HG02840 (cell line): ENCODE data around the gene CDON.
"Not testable (repeated sequence)": the region's sequence is repeated elsewhere in the genome, so short reads cannot be mapped to it uniquely, and the experiment has no call there.

Experiments used
- ATAC-seq: cut with Tn5 transposase; IDR thresholded peaks from one replicate; pipeline ENCODE4 v1.9.1; 2021; ENCODE audit warnings: mild to moderate bottlenecking, moderate library complexity, moderate number of reproducible peaks; ENCODE audit not compliant: unreplicated experiment, low FRiP score

The CDON gene

DNA sequence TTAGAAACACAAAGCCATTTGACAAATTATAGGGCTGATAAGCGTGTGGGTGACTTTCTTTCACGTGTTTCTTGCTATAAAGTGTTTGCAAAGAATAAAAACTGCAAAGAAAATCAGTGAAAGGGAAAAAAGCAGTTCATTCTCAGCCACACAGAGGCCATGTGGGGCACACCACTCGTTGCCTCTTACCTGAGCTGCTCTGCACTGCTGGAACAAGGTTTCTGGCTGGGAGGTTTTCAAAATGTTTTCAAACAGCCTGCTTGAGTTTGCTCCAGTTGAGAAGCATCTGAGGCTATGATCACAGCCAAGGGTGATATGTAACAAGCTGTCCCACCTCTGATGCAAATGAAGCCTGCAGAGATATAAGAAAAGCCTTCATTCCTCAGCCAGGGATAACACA is 131.6 kb downstream of the CDON start:
- ATAC-seq = no peak

DNA sequence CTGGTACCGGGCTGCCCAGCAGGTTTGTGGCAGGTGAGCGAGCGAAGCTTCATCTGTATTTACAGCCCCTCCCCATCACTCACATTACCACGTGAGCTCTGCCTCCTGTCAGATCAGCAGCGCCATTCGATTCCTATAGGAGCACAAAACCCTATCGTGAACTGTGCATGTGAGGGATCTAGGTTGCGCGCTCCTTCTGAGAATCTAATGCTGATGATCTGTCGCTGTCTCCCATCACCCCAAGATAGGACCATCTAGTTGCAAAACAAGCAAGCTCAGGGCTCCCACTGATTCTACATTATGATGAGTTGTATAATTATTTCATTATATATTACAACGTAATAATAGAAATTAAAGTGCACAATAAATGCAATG is 132.6 kb downstream of the CDON start:
- no peak for ATAC-seq

GRCh38 chr11:125929445-125930075 is 133.1 kb downstream of the CDON start:
- ATAC-seq = no peak

DNA sequence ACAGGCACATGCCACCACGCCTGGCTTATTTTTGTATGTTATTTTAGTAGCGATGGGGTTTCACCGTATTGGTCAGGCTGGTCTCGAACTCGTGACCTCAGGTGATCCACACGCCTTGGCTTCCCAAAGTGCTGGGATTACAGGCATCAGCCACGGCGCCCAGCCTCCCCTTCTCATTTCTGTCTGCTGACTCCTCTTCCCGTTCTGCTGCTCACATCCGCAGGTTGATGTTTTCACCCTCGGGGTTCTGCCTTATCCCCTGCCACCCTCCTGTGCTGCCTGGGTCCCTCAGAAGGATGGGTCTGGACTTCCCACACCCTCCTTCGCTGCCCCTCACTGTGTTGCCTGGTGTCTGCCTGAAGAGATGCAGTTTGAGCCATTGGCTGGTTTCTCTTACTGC is 136.0 kb downstream of the CDON start:
- ATAC-seq = no peak

- ATAC-seq = no peak
Observed at GRCh38 chr11:125925804-125926203, 136.9 kb downstream of the CDON start.

- ATAC-seq = no peak
Observed at GRCh38 chr11:125925247-125925740, 137.4 kb downstream of the CDON start.

GRCh38 chr11:125924384-125925007 is 138.2 kb downstream of the CDON start:
- ATAC-seq = no peak

- ATAC-seq = no peak
Observed at GRCh38 chr11:125923633-125924032, 139.0 kb downstream of the CDON start.

GRCh38 chr11:125923012-125923579 is 139.6 kb downstream of the CDON start:
- ATAC-seq = no peak

DNA sequence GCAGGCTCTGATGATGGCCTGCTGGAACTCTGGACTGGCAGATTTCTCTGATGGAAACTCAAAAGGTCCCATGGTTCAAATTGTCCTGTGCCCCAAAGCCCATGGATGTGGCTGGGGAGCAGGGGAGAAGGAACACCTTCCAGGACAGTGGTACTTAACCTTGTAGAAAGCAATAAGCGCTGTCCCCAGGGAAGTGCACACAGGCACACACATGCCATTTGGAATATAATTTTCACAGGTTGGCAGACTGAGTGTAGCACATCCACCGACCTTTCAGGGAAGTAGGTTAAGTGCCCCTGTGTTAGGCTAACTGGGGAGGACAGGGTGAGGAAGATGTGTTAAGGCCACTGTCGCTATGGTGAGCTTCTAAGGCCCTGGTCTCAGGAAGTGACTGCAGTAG is 140.5 kb downstream of the CDON start:
- no peak for ATAC-seq

GRCh38 chr11:125921042-125921441 is 141.6 kb downstream of the CDON start:
- ATAC-seq = no peak

GRCh38 chr11:125918140-125918840 is 144.4 kb downstream of the CDON start:
- ATAC-seq = no peak

GRCh38 chr11:125916683-125917347 is 145.9 kb downstream of the CDON start:
- ATAC-seq = no peak

DNA sequence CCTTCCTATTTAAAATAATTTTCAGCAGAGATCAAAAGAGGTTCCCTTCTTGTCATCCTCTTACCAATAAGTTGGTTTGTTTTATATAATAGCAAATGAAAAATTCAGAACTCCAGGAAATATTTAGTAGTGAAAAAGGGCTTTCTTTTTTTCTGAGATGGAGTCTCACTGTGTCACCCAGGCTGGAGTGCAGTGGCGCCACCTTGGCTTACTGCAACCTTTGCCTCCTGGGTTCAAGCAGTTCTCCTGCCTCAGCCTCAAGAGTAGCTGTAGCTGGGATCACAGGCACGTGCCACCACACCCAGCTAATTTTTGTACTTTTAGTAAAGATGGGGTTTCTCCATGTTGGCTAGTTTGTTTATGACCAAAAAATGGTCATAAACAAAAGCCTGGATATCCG is 148.1 kb downstream of the CDON start:
- ATAC-seq = not testable (repeated sequence)

GRCh38 chr11:125910226-125910849 is 152.3 kb downstream of the CDON start:
- no peak for ATAC-seq
